Measurements from ENCODE around the gene SLC9A5. TPM values are rescaled to one million over a fixed set of nuclear protein-coding genes. Genes with fewer than 3 reads are reported as not detected.

SLC9A5 gene, protein sequence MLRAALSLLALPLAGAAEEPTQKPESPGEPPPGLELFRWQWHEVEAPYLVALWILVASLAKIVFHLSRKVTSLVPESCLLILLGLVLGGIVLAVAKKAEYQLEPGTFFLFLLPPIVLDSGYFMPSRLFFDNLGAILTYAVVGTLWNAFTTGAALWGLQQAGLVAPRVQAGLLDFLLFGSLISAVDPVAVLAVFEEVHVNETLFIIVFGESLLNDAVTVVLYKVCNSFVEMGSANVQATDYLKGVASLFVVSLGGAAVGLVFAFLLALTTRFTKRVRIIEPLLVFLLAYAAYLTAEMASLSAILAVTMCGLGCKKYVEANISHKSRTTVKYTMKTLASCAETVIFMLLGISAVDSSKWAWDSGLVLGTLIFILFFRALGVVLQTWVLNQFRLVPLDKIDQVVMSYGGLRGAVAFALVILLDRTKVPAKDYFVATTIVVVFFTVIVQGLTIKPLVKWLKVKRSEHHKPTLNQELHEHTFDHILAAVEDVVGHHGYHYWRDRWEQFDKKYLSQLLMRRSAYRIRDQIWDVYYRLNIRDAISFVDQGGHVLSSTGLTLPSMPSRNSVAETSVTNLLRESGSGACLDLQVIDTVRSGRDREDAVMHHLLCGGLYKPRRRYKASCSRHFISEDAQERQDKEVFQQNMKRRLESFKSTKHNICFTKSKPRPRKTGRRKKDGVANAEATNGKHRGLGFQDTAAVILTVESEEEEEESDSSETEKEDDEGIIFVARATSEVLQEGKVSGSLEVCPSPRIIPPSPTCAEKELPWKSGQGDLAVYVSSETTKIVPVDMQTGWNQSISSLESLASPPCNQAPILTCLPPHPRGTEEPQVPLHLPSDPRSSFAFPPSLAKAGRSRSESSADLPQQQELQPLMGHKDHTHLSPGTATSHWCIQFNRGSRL
- total RNA-seq (2021): 5.2 and 6.9 TPM in 2 replicates
- Bru-seq, nascent RNA: percentile 48 among the genes with signal in this experiment
- BruChase-seq, experiment 1, labeled RNA remaining after a 2-hour chase: percentile 53 among the genes with signal in this experiment
- percentile 53 among the genes with signal in this experiment for BruChase-seq, experiment 2, labeled RNA remaining after a 6-hour chase
- long read RNA-seq, partial matches to known transcripts: 3 of 12 reads
- long read RNA-seq, other reads (novel, unspliced or antisense): 9 of 12 reads

DNA sequence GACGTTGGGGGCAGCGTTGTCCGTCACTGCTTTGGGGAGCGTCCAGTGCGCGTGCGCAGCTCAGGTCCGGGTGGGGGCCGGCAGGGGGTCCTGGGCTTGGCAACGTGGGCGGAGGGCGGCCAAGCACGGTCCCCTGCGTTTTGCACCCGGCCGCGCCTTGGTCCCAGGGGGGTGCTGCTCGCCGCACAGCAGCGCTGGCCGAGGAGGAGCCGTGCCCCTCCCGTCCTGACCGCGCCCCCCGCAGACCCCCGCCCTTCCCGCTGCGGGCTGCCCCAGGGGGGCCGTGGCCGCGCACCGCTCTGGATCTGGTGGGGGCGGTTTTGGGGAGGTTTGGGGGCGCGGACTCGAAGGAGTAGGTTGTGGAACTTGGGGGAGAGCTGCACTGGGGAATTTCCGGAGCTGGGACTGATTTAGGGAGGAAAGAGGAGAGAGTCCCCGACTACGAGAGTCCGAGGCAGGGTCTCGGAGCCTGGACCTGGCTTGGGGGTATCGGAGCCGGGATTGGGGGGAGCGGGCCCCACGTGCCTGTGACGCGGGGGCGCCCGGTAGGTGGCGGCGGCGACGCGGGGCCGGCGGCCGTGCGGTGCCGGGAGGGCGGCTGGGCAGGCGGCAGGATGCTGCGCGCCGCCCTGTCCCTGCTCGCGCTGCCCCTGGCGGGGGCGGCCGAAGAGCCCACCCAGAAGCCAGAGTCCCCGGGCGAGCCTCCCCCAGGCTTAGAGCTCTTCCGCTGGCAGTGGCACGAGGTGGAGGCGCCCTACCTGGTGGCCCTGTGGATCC is at the start of gene SLC9A5:
Gene SLC9A5, plus strand, starts transcription at position 579 of the 777 bp plus-strand sequence. Its CDS starts 36 bp downstream, at position 615.
- no TSS peak for BruUV-seq (replicated peaks)
- Histone ChIP-seq H3K27me3 (ENCODE audit: insufficient read depth, low read depth) (no peaks in the 10 kb centered on the region; the same call in 1 of the 2 replicates), H3K36me3 (ENCODE audit: low read depth) (no peaks in the 10 kb centered on the region), H3K9me2 (ENCODE audit: insufficient read depth) (no peaks in the 10 kb centered on the region), H3K9me3 (ENCODE audit: insufficient read depth, low read depth) (no peaks in the 10 kb centered on the region), H3K4me3 (peak within 1 kb of the TSS; percentile 90), H3K79me2 (ENCODE audit: low read depth) (peaks cover 21% of the 10 kb centered on the region), H3K4me1 (replicated peaks; ENCODE audit: insufficient read depth) (peaks cover 32% of the 10 kb centered on the region), H4K20me1 (ENCODE audit: insufficient read depth) (no peaks in the 10 kb centered on the region), H2AFZ (peak within 1 kb of the TSS; percentile 77), H3F3A (ENCODE audit: insufficient read depth, low read depth) (peaks cover 42% of the 10 kb centered on the region; the same call in 1 of the 2 replicates), H3K4me2 (peak within 1 kb of the TSS; percentile 87), H3K27ac (no peak within 1 kb of the TSS)
- ChIA-PET CTCF (interaction anchor here (0.9 kb wide), 1 partner anchor 34 kb away, joined by 3 read pairs; no protein-coding TSS in a partner anchor), POLR2A (ENCODE audit: unreplicated experiment) (interaction anchor here (0.8 kb wide), 1 partner anchor 718 kb away, joined by 6 read pairs; no protein-coding TSS in a partner anchor)
- TF ChIP-seq, protein P1, sequence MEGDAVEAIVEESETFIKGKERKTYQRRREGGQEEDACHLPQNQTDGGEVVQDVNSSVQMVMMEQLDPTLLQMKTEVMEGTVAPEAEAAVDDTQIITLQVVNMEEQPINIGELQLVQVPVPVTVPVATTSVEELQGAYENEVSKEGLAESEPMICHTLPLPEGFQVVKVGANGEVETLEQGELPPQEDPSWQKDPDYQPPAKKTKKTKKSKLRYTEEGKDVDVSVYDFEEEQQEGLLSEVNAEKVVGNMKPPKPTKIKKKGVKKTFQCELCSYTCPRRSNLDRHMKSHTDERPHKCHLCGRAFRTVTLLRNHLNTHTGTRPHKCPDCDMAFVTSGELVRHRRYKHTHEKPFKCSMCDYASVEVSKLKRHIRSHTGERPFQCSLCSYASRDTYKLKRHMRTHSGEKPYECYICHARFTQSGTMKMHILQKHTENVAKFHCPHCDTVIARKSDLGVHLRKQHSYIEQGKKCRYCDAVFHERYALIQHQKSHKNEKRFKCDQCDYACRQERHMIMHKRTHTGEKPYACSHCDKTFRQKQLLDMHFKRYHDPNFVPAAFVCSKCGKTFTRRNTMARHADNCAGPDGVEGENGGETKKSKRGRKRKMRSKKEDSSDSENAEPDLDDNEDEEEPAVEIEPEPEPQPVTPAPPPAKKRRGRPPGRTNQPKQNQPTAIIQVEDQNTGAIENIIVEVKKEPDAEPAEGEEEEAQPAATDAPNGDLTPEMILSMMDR (conservative IDR thresholded peaks at IDR 0.05): no peak; the same call in 1 of the 2 replicates
- no peak for TF ChIP-seq EZH2 (IDR thresholded peaks at IDR 0.05; ENCODE audit: low read depth)
- DNase-seq: peak in 1 of 2 experiments; percentile 23
- intact Hi-C loops (cut with micrococcal nuclease; ENCODE audit: unreplicated experiment): loop anchor here (5.0 to 10.0 kb wide), 2 partner anchors 76 to 986 kb away; partner anchors contain the start of genes ESRP2 and NOL3

DNA sequence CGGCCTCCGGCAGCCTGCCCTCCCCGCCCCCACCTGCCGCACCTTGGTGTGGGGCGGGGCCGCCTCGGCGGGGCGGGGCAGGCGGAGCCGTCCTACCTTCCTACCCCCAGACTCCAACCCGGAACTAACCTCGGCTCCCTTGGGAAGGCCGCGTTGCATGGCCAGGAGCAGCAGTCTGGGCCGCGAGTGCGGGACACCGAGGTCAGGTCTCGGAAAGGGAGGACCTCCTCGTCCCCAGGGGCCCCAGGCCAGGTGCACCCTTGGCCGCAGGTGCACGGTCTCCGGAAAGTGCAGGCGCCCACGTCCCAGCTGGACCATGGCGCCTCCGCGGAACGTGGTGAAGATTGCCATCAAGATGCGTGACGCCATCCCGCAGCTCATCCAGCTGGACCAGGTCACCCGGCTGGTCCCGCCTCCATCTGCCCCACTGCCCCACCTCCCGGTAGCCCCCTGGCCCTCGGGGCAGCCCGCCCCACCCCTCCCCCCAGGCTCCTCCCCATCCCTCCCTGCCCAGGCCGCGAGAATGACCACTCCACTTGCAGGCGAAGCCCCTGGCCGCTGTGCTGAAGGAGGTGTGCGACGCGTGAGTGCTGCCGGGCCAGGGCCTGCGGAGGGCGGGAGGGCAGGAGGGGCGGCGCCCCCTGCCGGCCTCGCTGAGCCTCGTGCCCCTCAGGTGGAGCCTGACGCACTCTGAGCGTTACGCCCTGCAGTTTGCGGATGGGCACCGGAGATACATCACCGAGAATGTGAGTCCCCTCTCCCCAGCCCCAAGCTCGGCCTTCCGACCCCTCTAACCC is 49.6 kb upstream of the SLC9A5 start, which contains the start of gene ELMO3:
Gene ELMO3, plus strand, starts transcription at position 121 of the 797 bp plus-strand sequence. Its CDS starts 196 bp downstream, at position 317.
- POLR2A ChIA-PET (ENCODE audit: unreplicated experiment): interaction anchor here (0.6 kb wide), 1 partner anchor 48 kb away, joined by 8 read pairs; no protein-coding TSS in a partner anchor
- peak; percentile 65 to 79 for DNase-seq
- CTCF ChIA-PET: interaction anchor here (1.0 to 1.8 kb wide), 3 partner anchors 45 to 245 kb away, joined by 3 to 7 read pairs (median 6); no protein-coding TSS in a partner anchor
- Histone ChIP-seq H3K9me3 (ENCODE audit: insufficient read depth, low read depth) (no peaks in the 10 kb centered on the region), H2AFZ (peak within 1 kb of the TSS; percentile 85), H3K4me2 (peak within 1 kb of the TSS; percentile 95), H3K4me3 (peak within 1 kb of the TSS; percentile 89), H3K79me2 (ENCODE audit: low read depth) (peaks cover 30% of the 10 kb centered on the region), H3K27ac (peak within 1 kb of the TSS; percentile 75), H4K20me1 (ENCODE audit: insufficient read depth) (peaks cover 12% of the 10 kb centered on the region), H3K27me3 (ENCODE audit: insufficient read depth, low read depth) (no peaks in the 10 kb centered on the region), H3K36me3 (ENCODE audit: low read depth) (peaks cover 25% of the 10 kb centered on the region; the same call in 1 of the 2 replicates), H3F3A (ENCODE audit: insufficient read depth, low read depth) (peaks cover 50% of the 10 kb centered on the region), H3K9me2 (ENCODE audit: insufficient read depth) (no peaks in the 10 kb centered on the region), H3K4me1 (replicated peaks; ENCODE audit: insufficient read depth) (peaks cover 40% of the 10 kb centered on the region)
- BruUV-seq (replicated peaks): no TSS peak
- intact Hi-C loops (cut with micrococcal nuclease; ENCODE audit: unreplicated experiment): loop anchor here (1.0 to 10.0 kb wide), 6 partner anchors 47 to 266 kb away; partner anchors contain the start of genes B3GNT9 and TPPP3
- TF ChIP-seq, protein P1 (conservative IDR thresholded peaks at IDR 0.05): peak; percentile 70; the same call in 1 of the 2 replicates
- TF ChIP-seq EZH2 (IDR thresholded peaks at IDR 0.05; ENCODE audit: low read depth): no peak
